ENCODE measurements around the gene LCAT.

DNA sequence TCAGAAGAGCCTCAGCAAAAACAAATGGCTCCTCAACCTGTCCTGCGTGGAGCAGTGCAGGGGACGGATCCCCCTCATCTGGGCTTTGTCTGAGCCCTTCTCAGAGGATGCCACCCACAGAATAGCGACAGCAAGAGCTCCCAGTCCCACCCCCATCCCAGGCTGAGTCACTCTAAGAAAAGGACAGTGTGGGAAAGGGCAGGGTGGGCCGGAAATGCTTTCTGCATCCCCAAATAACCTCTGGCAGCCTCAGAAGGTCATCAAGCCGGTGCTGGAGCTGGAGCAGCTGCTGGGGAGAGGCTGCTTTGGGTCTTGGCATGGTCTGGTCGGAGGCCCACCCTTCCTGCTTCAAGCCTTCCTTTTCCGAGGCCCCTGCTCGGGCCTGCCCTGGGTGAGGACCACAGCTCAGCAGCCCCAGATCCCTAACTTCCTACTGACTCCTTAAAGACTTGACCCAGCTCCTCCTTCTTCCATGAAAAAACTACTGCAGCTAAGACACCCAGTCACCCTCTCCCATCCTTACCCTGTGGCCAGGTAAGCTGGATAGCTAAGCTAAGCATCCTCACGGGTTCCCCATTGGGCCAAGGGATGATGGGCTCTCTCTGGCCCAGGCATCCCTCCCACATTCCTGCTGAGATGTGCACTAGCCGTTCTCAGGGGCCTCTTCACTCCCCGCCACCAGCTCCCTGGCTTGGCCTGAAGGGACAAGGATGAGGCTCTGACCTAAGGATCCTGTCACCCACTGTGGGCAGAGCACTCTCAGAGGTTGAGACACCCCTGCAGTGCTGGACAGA is 15.8 kb upstream of the LCAT start:
- TF ChIP-seq YY1 (IDR thresholded peaks at IDR 0.05; ENCODE audit: insufficient read depth, insufficient read length) (no peak), SUZ12 (IDR thresholded peaks at IDR 0.05; ENCODE audit: extremely low read depth, insufficient read depth, insufficient read length) (no peak), ZNF274 (IDR thresholded peaks at IDR 0.05; ENCODE audit: low read depth, low read length) (no peak)
